Left renal pelvis (tissue), 4 donors: Measurements from ENCODE around the gene GRXCR1. TPM values are rescaled to one million over a fixed set of nuclear protein-coding genes. Genes with fewer than 3 reads are reported as not detected.

Experiments used
- polyA plus RNA-seq, 4 donors: library from polyadenylated mRNA; unstranded; fragments of 120-200 nt; gene quantifications; one replicate each; pipeline ENCODE4 v1.2.1, GENCODE V29; 2013; ENCODE audit not compliant: insufficient read length in 4 of 4

Gene GRXCR1
- polyA plus RNA-seq, 4 donors = not detected

Other genes starting within 250 kb of the GRXCR1 start
- 10 to 100 TPM; 13.6 to 32.4 (median 28.2) TPM for gene ATP8A1, start 235.6 kb upstream of the GRXCR1 start, polyA plus RNA-seq